ENCODE measurements around the gene ATE1. TPM values are rescaled to one million over a fixed set of nuclear protein-coding genes. Genes with fewer than 3 reads are reported as not detected.
"Not testable (repeated sequence)": the region's sequence is repeated elsewhere in the genome, so short reads cannot be mapped to it uniquely, and the experiment has no call there.

The ATE1 gene
- total RNA-seq, 4 donors from 2014 or later, result 20.8 to 29.5 (median 24.9) TPM

DNA sequence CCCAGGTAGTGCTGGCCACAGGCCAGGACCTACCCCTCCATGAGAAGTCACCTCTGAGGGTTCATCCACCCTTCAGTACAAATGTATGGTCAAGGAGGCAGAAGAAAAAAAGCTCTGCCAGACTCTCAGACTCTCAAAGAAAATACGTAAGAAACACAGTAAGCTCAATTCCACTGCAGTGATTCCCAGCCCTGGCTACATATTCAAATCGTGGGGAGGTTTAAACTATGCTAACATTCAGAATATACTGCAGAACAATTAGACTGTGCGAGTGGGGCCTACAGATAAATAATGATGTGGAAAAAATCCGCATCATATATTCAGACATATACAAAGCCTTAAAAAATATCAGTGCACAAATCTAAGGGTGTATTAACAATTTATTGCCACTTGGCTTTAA lies 162.6 kb downstream of the ATE1 start:
- DNase-seq (ENCODE audit: low spot score), result no peak
- TF ChIP-seq, protein P1, sequence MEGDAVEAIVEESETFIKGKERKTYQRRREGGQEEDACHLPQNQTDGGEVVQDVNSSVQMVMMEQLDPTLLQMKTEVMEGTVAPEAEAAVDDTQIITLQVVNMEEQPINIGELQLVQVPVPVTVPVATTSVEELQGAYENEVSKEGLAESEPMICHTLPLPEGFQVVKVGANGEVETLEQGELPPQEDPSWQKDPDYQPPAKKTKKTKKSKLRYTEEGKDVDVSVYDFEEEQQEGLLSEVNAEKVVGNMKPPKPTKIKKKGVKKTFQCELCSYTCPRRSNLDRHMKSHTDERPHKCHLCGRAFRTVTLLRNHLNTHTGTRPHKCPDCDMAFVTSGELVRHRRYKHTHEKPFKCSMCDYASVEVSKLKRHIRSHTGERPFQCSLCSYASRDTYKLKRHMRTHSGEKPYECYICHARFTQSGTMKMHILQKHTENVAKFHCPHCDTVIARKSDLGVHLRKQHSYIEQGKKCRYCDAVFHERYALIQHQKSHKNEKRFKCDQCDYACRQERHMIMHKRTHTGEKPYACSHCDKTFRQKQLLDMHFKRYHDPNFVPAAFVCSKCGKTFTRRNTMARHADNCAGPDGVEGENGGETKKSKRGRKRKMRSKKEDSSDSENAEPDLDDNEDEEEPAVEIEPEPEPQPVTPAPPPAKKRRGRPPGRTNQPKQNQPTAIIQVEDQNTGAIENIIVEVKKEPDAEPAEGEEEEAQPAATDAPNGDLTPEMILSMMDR (IDR thresholded peaks at IDR 0.05), result no peak
- no peak for ATAC-seq (ENCODE audit: low FRiP score)

DNA sequence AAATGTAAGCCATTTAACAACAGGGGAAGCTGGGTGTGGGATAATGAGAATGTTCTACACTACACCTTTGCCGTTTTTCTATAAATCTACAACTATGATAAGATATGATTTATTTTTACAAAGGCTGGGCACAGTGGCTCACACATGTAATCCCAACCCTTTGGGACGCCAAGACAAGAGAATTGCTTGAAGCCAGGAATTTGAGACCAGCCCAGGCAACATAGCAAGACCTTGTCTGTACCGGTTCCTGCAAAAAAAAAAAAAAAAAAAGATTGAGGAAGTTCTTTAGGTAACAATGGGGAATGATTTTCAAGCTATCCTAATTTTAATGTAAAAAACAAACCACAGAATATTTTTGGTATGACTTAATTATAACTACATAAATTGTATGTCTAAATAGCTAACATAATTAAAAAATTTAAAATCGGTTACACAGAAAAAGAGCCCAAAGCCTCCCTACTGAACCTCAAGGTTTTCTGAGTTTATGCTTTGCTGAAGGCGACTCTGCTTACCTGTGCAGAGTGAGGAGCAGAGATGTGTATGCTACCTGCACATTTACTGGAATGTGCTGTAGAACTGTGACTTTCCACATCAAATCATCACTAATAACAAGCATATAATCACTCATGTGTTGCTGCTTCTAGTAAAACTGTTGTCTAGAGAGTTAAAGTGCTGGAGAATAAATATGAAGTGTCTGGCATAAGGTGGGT lies 163.4 kb downstream of the ATE1 start:
- TF ChIP-seq, protein P1 (IDR thresholded peaks at IDR 0.05), result no peak
- ATAC-seq (ENCODE audit: low FRiP score) (no peak), DNase-seq (ENCODE audit: low spot score) (no peak)

DNA sequence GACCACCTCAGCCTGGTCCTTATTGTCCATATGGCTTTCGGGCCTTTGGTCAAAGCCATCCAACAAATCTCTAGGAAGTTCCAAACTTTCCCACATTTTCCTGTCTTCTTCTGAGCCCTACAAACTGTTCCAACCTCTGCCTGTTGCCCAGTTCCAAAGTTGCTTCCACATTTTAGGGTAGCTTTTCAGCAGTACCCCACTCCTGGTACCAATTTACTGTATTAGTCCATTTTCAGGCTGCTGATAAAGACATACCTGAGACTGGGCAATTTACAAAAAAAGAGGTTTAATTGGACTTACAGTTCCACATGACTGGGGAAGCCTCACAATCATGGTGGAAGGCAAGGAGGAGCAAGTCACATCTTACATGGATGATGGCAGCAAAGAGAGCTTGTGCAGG lies 170.6 kb downstream of the ATE1 start:
- ATAC-seq (ENCODE audit: low FRiP score); DNase-seq (ENCODE audit: low spot score): not testable (repeated sequence)

DNA sequence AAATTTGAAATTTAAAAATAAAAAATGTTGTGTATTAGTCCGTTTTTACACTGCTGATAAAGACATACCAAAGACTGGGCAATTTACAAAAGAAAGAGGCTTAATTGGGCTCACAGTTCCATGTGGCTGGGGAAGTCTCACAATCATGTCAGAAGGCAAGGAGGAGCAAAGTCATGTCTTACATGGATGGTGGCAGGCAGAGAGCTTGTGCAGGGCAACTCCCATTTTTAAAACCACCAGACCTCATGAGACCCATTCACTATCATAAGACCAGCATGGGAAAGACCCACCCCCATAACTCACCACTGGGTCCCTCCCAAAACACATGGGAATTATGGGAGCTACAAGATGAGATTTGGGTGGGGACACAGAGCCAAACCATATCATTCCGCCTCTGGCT lies 172.3 kb downstream of the ATE1 start:
- not testable (repeated sequence) for DNase-seq (ENCODE audit: low spot score); ATAC-seq (ENCODE audit: low FRiP score)

DNA sequence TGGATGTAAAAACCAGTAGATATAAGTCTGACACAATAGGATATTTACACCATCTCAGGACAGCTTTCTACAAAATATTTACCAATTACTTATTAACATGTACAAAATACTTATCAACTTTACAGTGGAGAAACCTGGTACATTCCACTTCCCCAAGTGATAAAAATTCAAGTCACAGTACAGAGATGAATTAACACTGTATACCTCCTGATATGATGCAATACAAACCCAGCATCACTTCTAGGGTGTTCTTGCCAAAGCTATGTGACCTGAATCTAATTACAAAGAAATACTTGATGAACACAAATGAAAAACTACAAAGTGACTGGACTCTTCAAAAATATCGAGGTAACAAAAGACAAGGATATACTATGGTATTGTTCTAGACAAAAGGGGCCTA lies 173.2 kb downstream of the ATE1 start:
- ATAC-seq (ENCODE audit: low FRiP score) (no peak), DNase-seq (ENCODE audit: low spot score) (no peak)
- TF ChIP-seq, protein P1 (IDR thresholded peaks at IDR 0.05), result no peak

DNA sequence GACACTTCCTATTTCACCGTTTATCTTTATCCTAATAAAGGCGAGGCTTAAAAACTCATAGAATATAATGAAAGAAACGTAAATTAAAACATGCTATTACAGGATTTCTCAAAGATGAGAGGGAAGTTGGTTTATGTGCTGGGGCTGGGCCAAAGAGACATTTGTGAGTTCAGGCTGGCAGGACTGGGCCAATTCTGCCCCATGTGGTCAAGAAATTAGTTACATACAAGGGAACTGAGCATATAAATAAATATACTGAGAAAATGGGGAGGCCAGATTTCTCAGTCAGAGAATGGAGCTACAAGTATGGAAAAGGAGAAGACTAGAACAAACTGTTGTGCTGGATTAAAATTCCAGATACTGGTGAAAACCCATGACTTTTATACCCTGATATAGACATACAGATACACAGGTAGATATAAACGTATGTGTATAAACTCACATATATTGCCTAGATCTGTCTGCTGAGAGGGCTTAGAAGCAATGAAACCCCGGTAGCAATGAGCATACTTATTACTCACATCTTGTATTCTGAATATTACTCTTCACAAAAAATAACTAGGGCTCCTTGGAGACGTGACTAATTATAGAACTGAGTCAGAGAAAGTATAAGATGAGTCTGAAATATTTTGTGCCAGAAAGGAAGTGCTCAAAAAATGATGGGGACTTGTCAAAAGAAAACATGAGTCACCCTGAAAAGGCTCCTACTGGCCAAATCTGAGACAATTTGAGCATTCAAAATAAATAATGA lies 173.9 kb downstream of the ATE1 start:
- no peak for DNase-seq (ENCODE audit: low spot score)
- no peak for ATAC-seq (ENCODE audit: low FRiP score)
- TF ChIP-seq, protein P1 (IDR thresholded peaks at IDR 0.05), result no peak

DNA sequence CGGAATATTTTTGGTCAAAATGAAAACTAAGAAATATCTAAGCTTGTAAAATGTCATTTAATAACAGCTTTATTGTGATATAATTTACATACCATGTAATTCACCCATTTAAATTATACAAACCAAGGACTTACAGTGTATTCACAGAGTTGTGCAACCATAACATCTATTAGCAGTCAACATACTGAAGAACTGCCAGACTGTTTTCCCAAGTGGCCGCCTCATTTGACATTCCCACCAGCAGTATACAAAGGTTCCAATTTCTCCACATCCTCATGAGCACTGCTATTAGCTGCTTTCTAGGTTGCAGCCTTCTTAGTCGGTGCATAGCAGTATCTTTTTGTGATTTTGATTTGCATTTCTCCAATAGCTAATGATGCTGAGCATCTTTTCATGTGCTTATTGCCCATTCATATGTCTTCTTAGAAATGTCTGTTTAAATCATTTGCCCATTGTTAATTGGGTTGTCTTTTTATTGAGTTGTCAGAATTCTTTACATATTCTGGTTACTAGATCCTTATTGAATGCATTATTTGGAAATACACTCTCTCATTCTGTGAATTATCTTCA lies 176.6 kb downstream of the ATE1 start:
- DNase-seq (ENCODE audit: low spot score) (no peak), ATAC-seq (ENCODE audit: low FRiP score) (no peak)
- TF ChIP-seq, protein P1 (IDR thresholded peaks at IDR 0.05), result no peak
